Vagina (tissue), 2 donors: Measurements from ENCODE around the gene NOP53.

ENCODE experiments used
- POLR2A ChIP-seq, 2 donors: fragments of 450-650 bp; IDR thresholded peaks; one replicate each; pipeline ENCODE4 v1.6.1; 2017; ENCODE audit warnings: antibody characterized with exemption in 2 of 2, mild to moderate bottlenecking in 2 of 2, moderate library complexity in 2 of 2
- TF ChIP-seq, protein P1 (sequence below), 3 experiments: fragments of 450-650 bp in 2 of 3; fragments of 200-600 bp in 1 of 3; sonication (generic) in 1 of 3; IDR thresholded peaks; one replicate each; pipeline ENCODE4 v1.5.1; 2017 to 2019; ENCODE audit warnings: antibody characterized with exemption in 3 of 3, mild to moderate bottlenecking in 2 of 3, moderate library complexity in 2 of 3

DNA sequence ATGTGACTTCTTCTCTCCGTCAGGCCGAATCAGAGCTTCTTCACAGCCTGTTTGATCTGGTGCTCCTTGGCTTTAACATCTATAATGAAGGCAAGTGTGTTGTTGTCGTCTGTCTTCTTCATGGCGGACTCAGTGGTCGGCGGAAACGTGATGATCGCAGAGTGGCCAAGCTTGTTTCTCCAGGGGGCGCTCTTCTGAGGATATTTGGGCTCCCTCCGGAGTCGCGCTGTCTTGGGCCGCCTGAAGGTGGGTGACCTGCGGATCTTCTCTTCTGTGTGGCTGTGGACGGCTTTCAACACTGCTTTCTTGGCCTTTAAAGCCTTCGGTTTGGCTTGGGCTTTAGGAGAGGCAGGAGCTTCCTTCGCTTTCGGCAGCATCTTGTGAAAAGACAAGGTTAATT, 49.2 kb downstream of the NOP53 start:
- TF ChIP-seq POLR2A (IDR thresholded peaks at IDR 0.05) = no peak
- TF ChIP-seq, protein P1, sequence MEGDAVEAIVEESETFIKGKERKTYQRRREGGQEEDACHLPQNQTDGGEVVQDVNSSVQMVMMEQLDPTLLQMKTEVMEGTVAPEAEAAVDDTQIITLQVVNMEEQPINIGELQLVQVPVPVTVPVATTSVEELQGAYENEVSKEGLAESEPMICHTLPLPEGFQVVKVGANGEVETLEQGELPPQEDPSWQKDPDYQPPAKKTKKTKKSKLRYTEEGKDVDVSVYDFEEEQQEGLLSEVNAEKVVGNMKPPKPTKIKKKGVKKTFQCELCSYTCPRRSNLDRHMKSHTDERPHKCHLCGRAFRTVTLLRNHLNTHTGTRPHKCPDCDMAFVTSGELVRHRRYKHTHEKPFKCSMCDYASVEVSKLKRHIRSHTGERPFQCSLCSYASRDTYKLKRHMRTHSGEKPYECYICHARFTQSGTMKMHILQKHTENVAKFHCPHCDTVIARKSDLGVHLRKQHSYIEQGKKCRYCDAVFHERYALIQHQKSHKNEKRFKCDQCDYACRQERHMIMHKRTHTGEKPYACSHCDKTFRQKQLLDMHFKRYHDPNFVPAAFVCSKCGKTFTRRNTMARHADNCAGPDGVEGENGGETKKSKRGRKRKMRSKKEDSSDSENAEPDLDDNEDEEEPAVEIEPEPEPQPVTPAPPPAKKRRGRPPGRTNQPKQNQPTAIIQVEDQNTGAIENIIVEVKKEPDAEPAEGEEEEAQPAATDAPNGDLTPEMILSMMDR (IDR thresholded peaks at IDR 0.05) = no peak
